Right lobe of liver (tissue), 4 donors: ENCODE measurements around the gene EYA3.

ENCODE experiments used
- POLR2A ChIP-seq: fragments of 450-650 bp; IDR thresholded peaks from one replicate; pipeline ENCODE4 v1.6.1; 2017; ENCODE audit warnings: antibody characterized with exemption, mild to moderate bottlenecking
- TF ChIP-seq, protein P1 (sequence below), 4 donors: fragments of 200-600 bp in 3 of 4; fragments of 450-650 bp in 1 of 4; IDR thresholded peaks; one replicate each; pipeline versions ENCODE4 v1.5.1 to v1.8.0; 2016 to 2022; ENCODE audit warnings: antibody characterized with exemption in 4 of 4, mild to moderate bottlenecking in 2 of 4
- donor health status: DM: no; HTN: no; CAD: no.
- donor health status: DM: no; HTN: no; CAD: no.
- donor health status: DM: no; HTN: yes; CAD: no.

DNA sequence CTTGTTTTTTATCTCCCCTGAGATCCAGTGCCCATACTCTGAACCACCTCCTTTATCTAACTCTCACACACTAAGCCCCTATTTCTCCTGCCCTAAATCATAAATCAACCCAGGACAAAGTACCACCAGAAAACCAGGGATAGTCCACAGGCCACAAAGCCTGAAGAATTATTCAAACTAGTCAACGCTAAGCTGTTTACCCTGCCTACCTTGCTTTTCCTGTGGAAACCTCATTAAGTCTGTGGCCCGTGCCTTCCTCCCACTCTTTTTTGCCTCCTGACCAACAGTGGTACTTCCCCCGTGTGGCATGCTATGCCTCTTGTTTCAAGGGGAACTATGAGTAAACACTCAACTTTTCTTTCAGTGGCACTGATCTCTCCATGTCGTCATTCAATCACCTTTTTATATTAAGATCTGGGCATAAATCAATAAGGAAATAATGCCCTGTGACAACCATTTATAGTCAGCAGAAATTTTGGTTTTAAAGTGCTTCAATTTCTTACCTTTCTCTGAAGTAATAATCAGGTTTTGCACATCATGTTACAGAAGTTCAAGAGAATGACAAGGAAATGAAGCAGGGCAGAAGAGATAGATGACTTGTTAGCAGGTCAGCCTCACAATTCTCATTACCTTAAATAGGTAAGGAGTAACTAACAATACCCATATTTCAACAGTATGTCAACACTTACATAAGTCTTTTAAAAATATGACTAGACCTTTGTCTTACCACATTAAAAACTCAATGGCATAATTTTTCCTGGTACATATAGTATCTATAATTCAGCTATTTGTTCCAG is 32.1 kb downstream of the EYA3 start:
- TF ChIP-seq, protein P1, sequence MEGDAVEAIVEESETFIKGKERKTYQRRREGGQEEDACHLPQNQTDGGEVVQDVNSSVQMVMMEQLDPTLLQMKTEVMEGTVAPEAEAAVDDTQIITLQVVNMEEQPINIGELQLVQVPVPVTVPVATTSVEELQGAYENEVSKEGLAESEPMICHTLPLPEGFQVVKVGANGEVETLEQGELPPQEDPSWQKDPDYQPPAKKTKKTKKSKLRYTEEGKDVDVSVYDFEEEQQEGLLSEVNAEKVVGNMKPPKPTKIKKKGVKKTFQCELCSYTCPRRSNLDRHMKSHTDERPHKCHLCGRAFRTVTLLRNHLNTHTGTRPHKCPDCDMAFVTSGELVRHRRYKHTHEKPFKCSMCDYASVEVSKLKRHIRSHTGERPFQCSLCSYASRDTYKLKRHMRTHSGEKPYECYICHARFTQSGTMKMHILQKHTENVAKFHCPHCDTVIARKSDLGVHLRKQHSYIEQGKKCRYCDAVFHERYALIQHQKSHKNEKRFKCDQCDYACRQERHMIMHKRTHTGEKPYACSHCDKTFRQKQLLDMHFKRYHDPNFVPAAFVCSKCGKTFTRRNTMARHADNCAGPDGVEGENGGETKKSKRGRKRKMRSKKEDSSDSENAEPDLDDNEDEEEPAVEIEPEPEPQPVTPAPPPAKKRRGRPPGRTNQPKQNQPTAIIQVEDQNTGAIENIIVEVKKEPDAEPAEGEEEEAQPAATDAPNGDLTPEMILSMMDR (IDR thresholded peaks at IDR 0.05), result no peak
- TF ChIP-seq POLR2A, result no peak
